Measurements from ENCODE around the gene TET3. TPM values are rescaled to one million over a fixed set of nuclear protein-coding genes. Genes with fewer than 3 reads are reported as not detected.

TET3 gene
- total and polyA plus RNA-seq, 9 of the 15 experiments (the other 6 are each of a cell fraction or from before 2014, with no cell fraction given) = 0.35 to 16.3 (median 5.5) TPM

- no peak for DNase-seq (ENCODE audit: extremely low read depth in 1 of 4, low spot score in 3 of 4)
- Histone ChIP-seq H3K27me3 (ENCODE audit: control insufficient read depth in 2 of 2, insufficient read depth in 2 of 2, low read length in 2 of 2) (no peaks in the 10 kb centered on the region), H3K4me2 (ENCODE audit: insufficient read depth, low read length) (peak overlapping the region; percentile 73; the same call in 1 of the 2 replicates), H3K36me3 (ENCODE audit: control insufficient read depth, insufficient read depth, low read length) (0 out of 3 replicates have a peak, but pooled peaks cover 2% of the 10 kb centered on the region), H3K27ac (ENCODE audit: extremely low read depth, low read depth, low read length) (peak overlapping the region; percentile 78), H3K9ac (ENCODE audit: insufficient read depth in 1 of 2, low read depth in 2 of 2, low read length in 2 of 2) (peak overlapping the region; percentile 28 to 49; a peak in 2 of 4 replicates), H3K9me1 (ENCODE audit: control insufficient read depth, insufficient read depth, low read length) (no peaks in the 10 kb centered on the region), H3K4me1 (replicated peaks in 1 of 2; ENCODE audit: control insufficient read depth in 2 of 2, insufficient read depth in 2 of 2, low read length in 2 of 2) (peaks cover 20 to 31% of the 10 kb centered on the region in 2 experiments), H3K4me3 (no peak overlapping the region), H3K9me3 (replicated peaks; ENCODE audit: control insufficient read depth, insufficient read depth, low read depth, low read length) (no peaks in the 10 kb centered on the region), H3K79me2 (ENCODE audit: control insufficient read depth, insufficient read depth, low read length) (no peaks in the 10 kb centered on the region), H4K20me1 (replicated peaks; ENCODE audit: control insufficient read depth, insufficient read depth, low read length) (no peaks in the 10 kb centered on the region), H2AFZ (ENCODE audit: low read depth, low read length) (peak overlapping the region; percentile 65; the same call in 1 of the 2 replicates)
- intact Hi-C loops (cut with micrococcal nuclease) = no loop called here
- CTCF ChIA-PET (ENCODE audit: low intra/inter-chr PET ratio) = no interaction called here
- no TSS peak for BruUV-seq (replicated peaks)
- peak; percentile 9 for ATAC-seq
- in situ Hi-C loops (cut with MboI) = no loop called here
- TF ChIP-seq ZFX (CRISPR knock-in tag; IDR thresholded peaks at IDR 0.05) (no peak), ATF3 (IDR thresholded peaks at IDR 0.05) (no peak), ATF3 (CRISPR knock-in tag; conservative IDR thresholded peaks at IDR 0.05) (no peak), ELK3 (CRISPR knock-in tag; IDR thresholded peaks at IDR 0.05) (0 out of 2 replicates have a peak, but pooled peaks have one; percentile 29), ZC3H8 (IDR thresholded peaks at IDR 0.05) (no peak), BACH1 (tag; IDR thresholded peaks at IDR 0.05) (peak; percentile 44; the same call in 1 of the 2 replicates)
- POLR2A ChIA-PET = interaction anchor here (0.6 to 1.4 kb wide), 8 partner anchors 9 to 280 kb away, joined by 3 to 6 read pairs (median 4); no protein-coding TSS in a partner anchor
- 74% methylated on average over 6 of the region's 6 CpGs for WGBS (ENCODE audit: insufficient coverage, low coverage, missing lambda C conversion rate)
- FAIRE-seq = peak; percentile 6
Measured at GRCh38 chr2:73970141-73970803, 14.4 kb upstream of the TET3 start.

Measured in K562 (cell line).